Measurements from ENCODE around the gene ALDH7A1.
"Not testable (repeated sequence)": the region's sequence is repeated elsewhere in the genome, so short reads cannot be mapped to it uniquely, and the experiment has no call there.

ALDH7A1 gene

GRCh38 chr5:126575644-126576043 lies 19.4 kb downstream of the ALDH7A1 start:
- no peak for DNase-seq (ENCODE audit: extremely low read depth, low read depth)
- no peak for TF ChIP-seq CTCF (IDR thresholded peaks at IDR 0.05; ENCODE audit: low read depth, low read length)

- no peak for DNase-seq (ENCODE audit: extremely low read depth, low read depth)
- TF ChIP-seq CTCF (IDR thresholded peaks at IDR 0.05; ENCODE audit: low read depth, low read length): no peak
Measured at GRCh38 chr5:126568206-126568755, 26.7 kb downstream of the ALDH7A1 start.

- DNase-seq (ENCODE audit: extremely low read depth, low read depth): no peak
- TF ChIP-seq CTCF (IDR thresholded peaks at IDR 0.05; ENCODE audit: low read depth, low read length): no peak
Measured at GRCh38 chr5:126562823-126563222, 32.2 kb downstream of the ALDH7A1 start.

- no peak for TF ChIP-seq CTCF (IDR thresholded peaks at IDR 0.05; ENCODE audit: low read depth, low read length)
- DNase-seq (ENCODE audit: extremely low read depth, low read depth): no peak
Measured at GRCh38 chr5:126561908-126562307, 33.1 kb downstream of the ALDH7A1 start.

- DNase-seq (ENCODE audit: extremely low read depth, low read depth): not testable (repeated sequence)
Measured at GRCh38 chr5:126555101-126555500, 39.9 kb downstream of the ALDH7A1 start.

GRCh38 chr5:126552614-126553013 lies 42.4 kb downstream of the ALDH7A1 start:
- TF ChIP-seq CTCF (IDR thresholded peaks at IDR 0.05; ENCODE audit: low read depth, low read length): no peak
- no peak for DNase-seq (ENCODE audit: extremely low read depth, low read depth)

- TF ChIP-seq CTCF (IDR thresholded peaks at IDR 0.05; ENCODE audit: low read depth, low read length): peak; percentile 47
- no peak for DNase-seq (ENCODE audit: extremely low read depth, low read depth)
Measured at GRCh38 chr5:126544087-126544740, 50.8 kb downstream of the ALDH7A1 start.

- TF ChIP-seq CTCF (IDR thresholded peaks at IDR 0.05; ENCODE audit: low read depth, low read length): no peak
- no peak for DNase-seq (ENCODE audit: extremely low read depth, low read depth)
Measured at GRCh38 chr5:126543660-126544059, 51.4 kb downstream of the ALDH7A1 start.

Data from AG09319 (cell line).